HCT116 (cell line): Measurements from ENCODE around the gene CCDC57. TPM values are rescaled to one million over a fixed set of nuclear protein-coding genes. Genes with fewer than 3 reads are reported as not detected.

ENCODE experiments used
- ATAC-seq: fragments of 200-7000 bp; cut with Tn5 transposase; 2 replicates; pipeline ENCODE4 v1.9.1; 2020; ENCODE audit warnings: mild to moderate bottlenecking, moderate library complexity
- BruUV-seq: library from RNA; stranded (reverse); fragments of 400-500 nt; replicated peaks from 2 replicates; lab custom pipeline; 2021; lab: Mats Ljungman, UMichigan
- CTCF ChIA-PET: fragments of 300-600 bp; sonication (Branson Sonifier 250); formaldehyde crosslinking; loops from one replicate; lab custom pipeline; 2021; ENCODE audit warnings: antibody characterized with exemption; lab: Charles Lee
- POLR2A ChIA-PET: fragments of 300-600, 350-600 bp; sonication (Branson Sonifier 250); formaldehyde crosslinking; loops from one replicate; lab custom pipeline; 2021; ENCODE audit warnings: antibody characterized with exemption; lab: Charles Lee
- RAD21 ChIA-PET, 2 experiments: fragments of 300-600 bp; sonication (Branson Sonifier 250); formaldehyde crosslinking; loops; one replicate each; lab custom pipeline; 2023; ENCODE audit warnings: low total read pairs in 2 of 2; ENCODE audit not compliant: uncharacterized antibody in 2 of 2, unreplicated experiment in 2 of 2, low non-redundant PET in 1 of 2; lab: Charles Lee
- DNase-seq: peaks from one replicate; pipeline ENCODE4 v3.0.0-alpha.2; 2010; ENCODE audit warnings: low read depth, low spot score
- H2AFZ ChIP-seq: fragments of 200-600 bp; shearing (Covaris generic), sonication (generic); 2 replicates; pipeline ENCODE4 v1.6.1; 2017; ENCODE audit warnings: low read depth, mixed run types, mixed read lengths, antibody characterized with exemption, low read length; ENCODE audit not compliant: poor library complexity, severe bottlenecking
- H3K27ac ChIP-seq: 2 replicates; pipeline ENCODE4 v1.5.1; 2012; ENCODE audit warnings: low read depth, low read length
- H3K27me3 ChIP-seq: fragments of 200-600 bp; sonication (generic); 2 replicates; pipeline ENCODE4 v1.6.1; 2016; ENCODE audit warnings: mixed run types, low read length, mixed read lengths; ENCODE audit not compliant: insufficient read depth
- H3K36me3 ChIP-seq, 2 experiments: fragments of 200-500 bp in 1 of 2; fragments of 200-600 bp in 1 of 2; sonication (Bioruptor generic) in 1 of 2; sonication (generic) in 1 of 2; 2 replicates each; pipeline versions ENCODE4 v1.5.1 to v1.6.1; 2014 to 2016; ENCODE audit warnings: low read length in 2 of 2, inconsistent platforms in 1 of 2, mixed read lengths in 1 of 2, mixed run types in 1 of 2; ENCODE audit not compliant: insufficient read depth in 2 of 2, control insufficient read depth in 1 of 2
- H3K4me1 ChIP-seq, 2 experiments: fragments of 200-600 bp in 1 of 2; sonication (generic) in 1 of 2; 2 replicates each; pipeline versions ENCODE4 v1.5.1 to v1.6.1; 2012 to 2017; ENCODE audit warnings: low read length in 2 of 2, inconsistent platforms in 1 of 2, mild to moderate bottlenecking in 1 of 2, mixed read lengths in 1 of 2, mixed run types in 1 of 2, moderate library complexity in 1 of 2; ENCODE audit not compliant: insufficient read depth in 2 of 2, control insufficient read depth in 1 of 2
- H3K4me2 ChIP-seq: fragments of 200-600 bp; sonication (generic); 2 replicates; pipeline ENCODE4 v1.6.1; 2017; ENCODE audit warnings: mixed run types, low read length, mixed read lengths
- H3K4me3 ChIP-seq, 2 experiments: fragments of 200-600 bp in 1 of 2; sonication (generic) in 1 of 2; replicated peaks in 1 of 2; 2 replicates each; pipeline ENCODE4 v1.5.1; 2011 to 2016; ENCODE audit warnings: low read length in 2 of 2, control low read depth in 1 of 2, low read depth in 1 of 2, mild to moderate bottlenecking in 1 of 2, mixed read lengths in 1 of 2, mixed run types in 1 of 2
- H3K79me2 ChIP-seq: fragments of 200-600 bp; sonication (generic); 2 replicates; pipeline ENCODE4 v1.6.1; 2017; ENCODE audit warnings: mild to moderate bottlenecking, mixed run types, low read length, moderate library complexity, mixed read lengths; ENCODE audit not compliant: insufficient read depth
- H3K9ac ChIP-seq: fragments of 200-600 bp; sonication (generic); 2 replicates; pipeline ENCODE4 v1.6.1; 2016; ENCODE audit warnings: low read length, mixed read lengths
- H3K9me2 ChIP-seq: fragments of 200-600 bp; sonication (generic), shearing (Covaris generic); 2 replicates; pipeline ENCODE4 v1.6.1; 2017; ENCODE audit warnings: mixed run types, mild to moderate bottlenecking, moderate library complexity; ENCODE audit not compliant: insufficient read depth
- H3K9me3 ChIP-seq, 2 experiments: fragments of 200-500 bp in 1 of 2; fragments of 200-600 bp in 1 of 2; sonication (Bioruptor generic) in 1 of 2; sonication (generic) in 1 of 2; 2 replicates each; pipeline ENCODE4 v1.6.1; 2014 to 2017; ENCODE audit warnings: low read length in 2 of 2, mixed read lengths in 2 of 2, inconsistent platforms in 1 of 2, low read depth in 1 of 2, mild to moderate bottlenecking in 1 of 2, mixed run types in 1 of 2, moderate library complexity in 1 of 2; ENCODE audit not compliant: control insufficient read depth in 1 of 2, insufficient read depth in 1 of 2
- H4K20me1 ChIP-seq: fragments of 200-600 bp; sonication (generic), shearing (Covaris generic); 2 replicates; pipeline ENCODE4 v1.6.1; 2017; ENCODE audit warnings: mixed run types, mild to moderate bottlenecking, moderate library complexity; ENCODE audit not compliant: insufficient read depth
- EGR1 ChIP-seq: IDR thresholded peaks from 2 replicates; pipeline ENCODE4 v1.6.1; 2012; ENCODE audit warnings: low read depth
- FOSL1 ChIP-seq: IDR thresholded peaks from 2 replicates; pipeline ENCODE4 v1.6.1; 2012; ENCODE audit warnings: low read depth
- JUND ChIP-seq: IDR thresholded peaks from 2 replicates; pipeline ENCODE4 v1.6.1; 2012
- POLR2AphosphoS5 ChIP-seq: IDR thresholded peaks from 2 replicates; pipeline ENCODE4 v1.6.1; 2011; ENCODE audit warnings: mild to moderate bottlenecking, low read depth, low read length, moderate library complexity
- SIN3A ChIP-seq: IDR thresholded peaks from 2 replicates; pipeline ENCODE4 v1.6.1; 2012; ENCODE audit warnings: low read depth
- YY1 ChIP-seq: IDR thresholded peaks from 2 replicates; pipeline ENCODE4 v1.6.1; 2011; ENCODE audit warnings: low read length, low read depth, moderate library complexity, mild to moderate bottlenecking; ENCODE audit not compliant: insufficient replicate concordance; ENCODE audit errors: extremely low read depth
- ZFX ChIP-seq: fragments of 450-650 bp; IDR thresholded peaks from 2 replicates; pipeline ENCODE4 v1.6.1; 2017
- intact Hi-C: fragments of 100-400 bp; cut with micrococcal nuclease; formaldehyde crosslinking; loops from 2 replicates; pipeline ENCODE4 v1.10.0; 2022
- total RNA-seq: library from RNA; stranded (reverse); gene quantifications from one replicate; pipeline ENCODE4 v1.2.1, GENCODE V29; 2021; ENCODE audit not compliant: unreplicated experiment

Gene CCDC57
- total RNA-seq, 1 experiment from 2014 or later, result 143 TPM

GRCh38 chr17:82097184-82097918, 115.3 kb downstream of the CCDC57 start:
- intact Hi-C loops, result no loop called here
- TF ChIP-seq EGR1, result no peak
- TF ChIP-seq YY1, result no peak
- TF ChIP-seq SIN3A, result no peak
- TF ChIP-seq POLR2AphosphoS5, result peak; percentile 39
- TF ChIP-seq ZFX, result peak; percentile 99; the same call in 1 of the 2 replicates
- Histone ChIP-seq H3K9me3 (no peaks in the 10 kb centered on the region), H3K4me3 (peak overlapping the region; percentile 82 to 93), H3K4me1 (peaks cover 21 to 50% of the 10 kb centered on the region in 2 experiments), H3K79me2 (peaks cover 64% of the 10 kb centered on the region), H3K9me2 (no peaks in the 10 kb centered on the region), H4K20me1 (peaks cover 5% of the 10 kb centered on the region; the same call in 1 of the 2 replicates), H3K27me3 (no peaks in the 10 kb centered on the region), H2AFZ (no peak overlapping the region), H3K4me2 (peak overlapping the region; percentile 94), H3K36me3 (peaks cover 35 to 56% of the 10 kb centered on the region in 2 experiments), H3K27ac (peak overlapping the region; percentile 99), H3K9ac (peak overlapping the region; percentile 96)
- no peak for DNase-seq
- CTCF ChIA-PET, result interaction anchor here (1.0 to 1.5 kb wide), 4 partner anchors 9 to 109 kb away, joined by 3 to 9 read pairs (median 4); partner anchors contain the start of genes DCXR and RAC3
- POLR2A ChIA-PET, result interaction anchor here (0.5 to 1.9 kb wide), 6 partner anchors 9 to 195 kb away, joined by 4 to 11 read pairs (median 4); partner anchors contain the start of gene DCXR
- BruUV-seq, result no TSS peak
- ATAC-seq, result peak; percentile 1; the same call in 1 of the 2 replicates
- RAD21 ChIA-PET, result no interaction called here

GRCh38 chr17:82096709-82097183, 115.9 kb downstream of the CCDC57 start:
- intact Hi-C loops, result no loop called here
- Histone ChIP-seq H3K4me3 (peak overlapping the region; percentile 82 to 93), H3K27ac (peak overlapping the region; percentile 99), H3K4me1 (peaks cover 16 to 45% of the 10 kb centered on the region in 2 experiments), H3K36me3 (peaks cover 40 to 63% of the 10 kb centered on the region in 2 experiments), H3K27me3 (no peaks in the 10 kb centered on the region), H3K9me3 (no peaks in the 10 kb centered on the region), H4K20me1 (peaks cover 9% of the 10 kb centered on the region; the same call in 1 of the 2 replicates), H2AFZ (no peak overlapping the region), H3K4me2 (peak overlapping the region; percentile 94), H3K9me2 (no peaks in the 10 kb centered on the region), H3K79me2 (peaks cover 70% of the 10 kb centered on the region)
- ChIA-PET RAD21 (no interaction called here), CTCF (no interaction called here), POLR2A (interaction anchor here (0.5 to 1.3 kb wide), 2 partner anchors 10 to 22 kb away, joined by 4 read pairs; no protein-coding TSS in a partner anchor)
- TSS peak; percentile 45 for BruUV-seq
- DNase-seq, result no peak
- no peak for ATAC-seq
- TF ChIP-seq YY1, result no peak
- TF ChIP-seq JUND, result no peak
- no peak for TF ChIP-seq FOSL1
- TF ChIP-seq, all 23 proteins: peak for 0
- H3K9ac ChIP-seq, result peak overlapping the region; percentile 96
